SU-DHL-6 (cell line): ENCODE data around the gene C17orf113.

ENCODE experiments used
- CTCF ChIP-seq: fragments of 200-600 bp; sonication (generic); IDR thresholded peaks from one replicate; pipeline ENCODE4 v1.5.1; 2017; ENCODE audit warnings: antibody characterized with exemption, mild to moderate bottlenecking, low read length, moderate library complexity; ENCODE audit not compliant: insufficient read depth, poor library complexity, severe bottlenecking
- EZH2phosphoT487 ChIP-seq: fragments of 200-600 bp; sonication (generic), shearing (Covaris generic); conservative IDR thresholded peaks from 2 replicates; pipeline ENCODE4 v1.6.1; 2018; ENCODE audit warnings: mild to moderate bottlenecking, antibody characterized with exemption, low read length, moderate library complexity, mixed read lengths

- TF ChIP-seq CTCF = peak; percentile 96
- no peak for TF ChIP-seq EZH2phosphoT487
These were observed 17.1 kb upstream of the C17orf113 start for GRCh38 chr17:42067371-42068091.
